Measurements from ENCODE around the gene ABRACL. TPM values are rescaled to one million over a fixed set of nuclear protein-coding genes. Genes with fewer than 3 reads are reported as not detected.
A peak's percentile ranks its signal among the peaks of the same experiment; 100 is the strongest.
"Not testable (repeated sequence)": the region's sequence is repeated elsewhere in the genome, so short reads cannot be mapped to it uniquely, and the experiment has no call there.

The ABRACL gene
- total and polyA plus RNA-seq, 9 donors: 1.7 to 23.5 (median 7.0) TPM

- no peaks in the 10 kb centered on the region for H3K27me3 ChIP-seq
- no peaks in the 10 kb centered on the region for H3K36me3 ChIP-seq
- TF ChIP-seq POLR2A (IDR thresholded peaks at IDR 0.05) (no peak), CTCF (IDR thresholded peaks at IDR 0.05) (no peak), EP300 (IDR thresholded peaks at IDR 0.05) (no peak)
- 49 to 67% (median 63%) methylated on average over 3 of the region's 3 CpGs for WGBS, 3 donors
- intact Hi-C loops (cut with DNase I): no loop called here
- no peaks in the 10 kb centered on the region for H3K9me3 ChIP-seq
- no peaks in the 10 kb centered on the region for H3K4me1 ChIP-seq (ENCODE audit: insufficient read depth)
- no peak overlapping the region for H3K4me3 ChIP-seq
- DNase-seq: no peak
- H3K27ac ChIP-seq: no peak overlapping the region
Observed at GRCh38 chr6:139047677-139048076, 19.1 kb downstream of the ABRACL start.

- intact Hi-C loops (cut with DNase I); H3K36me3 ChIP-seq; H3K4me1 ChIP-seq (ENCODE audit: insufficient read depth); H3K27me3 ChIP-seq; H3K9me3 ChIP-seq; H3K27ac ChIP-seq; H3K4me3 ChIP-seq; DNase-seq: not testable (repeated sequence)
- WGBS, 3 donors: 51 to 69% (median 65%) methylated on average over 4 of the region's 4 CpGs
Observed at GRCh38 chr6:139048912-139049311, 20.4 kb downstream of the ABRACL start.

GRCh38 chr6:139050131-139050769 lies 21.7 kb downstream of the ABRACL start:
- 80 to 88% (median 84%) methylated on average over 5 of the region's 5 CpGs for WGBS, 3 donors
- H3K27ac ChIP-seq; H3K4me3 ChIP-seq; intact Hi-C loops (cut with DNase I); H3K27me3 ChIP-seq; H3K4me1 ChIP-seq (ENCODE audit: insufficient read depth); H3K9me3 ChIP-seq; H3K36me3 ChIP-seq; DNase-seq: not testable (repeated sequence)

GRCh38 chr6:139050770-139051313 lies 22.3 kb downstream of the ABRACL start:
- Histone ChIP-seq H3K4me1 (ENCODE audit: insufficient read depth) (no peaks in the 10 kb centered on the region), H3K27me3 (no peaks in the 10 kb centered on the region), H3K4me3 (no peak overlapping the region), H3K27ac (no peak overlapping the region), H3K36me3 (no peaks in the 10 kb centered on the region), H3K9me3 (no peaks in the 10 kb centered on the region)
- DNase-seq: peak in 1 of 5 donors; percentile 16
- TF ChIP-seq CTCF (IDR thresholded peaks at IDR 0.05): no peak
- no peak for TF ChIP-seq EP300 (IDR thresholded peaks at IDR 0.05)
- no peak for TF ChIP-seq POLR2A (IDR thresholded peaks at IDR 0.05)
- 18 to 38% (median 26%) methylated on average over 5 of the region's 5 CpGs for whole genome bisulfite sequencing, 3 donors
- intact Hi-C loops (cut with DNase I): no loop called here

- intact Hi-C loops (cut with DNase I): no loop called here
- H3K9me3 ChIP-seq: no peaks in the 10 kb centered on the region
- H3K27ac ChIP-seq: no peak overlapping the region
- no peak for DNase-seq
- no peak overlapping the region for H3K4me3 ChIP-seq
- no peaks in the 10 kb centered on the region for H3K36me3 ChIP-seq
- H3K4me1 ChIP-seq (ENCODE audit: insufficient read depth): no peaks in the 10 kb centered on the region
- H3K27me3 ChIP-seq: no peaks in the 10 kb centered on the region
- 58 to 67% (median 63%) methylated on average over 5 of the region's 5 CpGs for WGBS, 3 donors
- no peak for TF ChIP-seq CTCF (IDR thresholded peaks at IDR 0.05)
- TF ChIP-seq POLR2A (IDR thresholded peaks at IDR 0.05): no peak
- TF ChIP-seq EP300 (IDR thresholded peaks at IDR 0.05): no peak
Observed at GRCh38 chr6:139051396-139052060, 23.0 kb downstream of the ABRACL start.

Data from ovary (tissue), 9 donors.